C4-2B (cell line): ENCODE data around the gene TTC14.
"Not testable (repeated sequence)": the region's sequence is repeated elsewhere in the genome, so short reads cannot be mapped to it uniquely, and the experiment has no call there.

Source experiments
- ZFX ChIP-seq: fragments of 450-650 bp; IDR thresholded peaks from 2 replicates; pipeline ENCODE4 v1.6.1; 2017
- TF ChIP-seq, protein P1 (sequence below): fragments of 450-650 bp; conservative IDR thresholded peaks from 2 replicates; pipeline ENCODE4 v1.5.1; 2017; ENCODE audit warnings: mild to moderate bottlenecking

DNA sequence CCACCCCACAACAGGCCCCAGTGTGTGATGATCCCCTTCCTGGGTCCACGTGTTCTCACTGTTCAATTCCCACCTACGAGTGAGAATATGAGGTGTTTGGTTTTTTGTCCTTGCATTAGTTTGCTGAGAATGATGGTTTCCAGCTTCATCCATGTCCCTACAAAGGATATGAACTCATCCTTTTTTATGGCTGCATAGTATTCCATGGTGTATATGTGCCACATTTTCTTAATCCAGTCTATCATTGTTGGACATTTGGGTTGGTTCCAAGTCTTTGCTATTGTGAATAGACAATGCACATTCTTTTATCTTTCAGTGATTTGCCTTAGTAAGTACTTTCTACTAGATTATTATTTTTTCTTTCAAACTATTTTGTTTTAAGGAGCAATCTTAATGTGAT is 16.6 kb downstream of the TTC14 start:
- TF ChIP-seq, protein P1, sequence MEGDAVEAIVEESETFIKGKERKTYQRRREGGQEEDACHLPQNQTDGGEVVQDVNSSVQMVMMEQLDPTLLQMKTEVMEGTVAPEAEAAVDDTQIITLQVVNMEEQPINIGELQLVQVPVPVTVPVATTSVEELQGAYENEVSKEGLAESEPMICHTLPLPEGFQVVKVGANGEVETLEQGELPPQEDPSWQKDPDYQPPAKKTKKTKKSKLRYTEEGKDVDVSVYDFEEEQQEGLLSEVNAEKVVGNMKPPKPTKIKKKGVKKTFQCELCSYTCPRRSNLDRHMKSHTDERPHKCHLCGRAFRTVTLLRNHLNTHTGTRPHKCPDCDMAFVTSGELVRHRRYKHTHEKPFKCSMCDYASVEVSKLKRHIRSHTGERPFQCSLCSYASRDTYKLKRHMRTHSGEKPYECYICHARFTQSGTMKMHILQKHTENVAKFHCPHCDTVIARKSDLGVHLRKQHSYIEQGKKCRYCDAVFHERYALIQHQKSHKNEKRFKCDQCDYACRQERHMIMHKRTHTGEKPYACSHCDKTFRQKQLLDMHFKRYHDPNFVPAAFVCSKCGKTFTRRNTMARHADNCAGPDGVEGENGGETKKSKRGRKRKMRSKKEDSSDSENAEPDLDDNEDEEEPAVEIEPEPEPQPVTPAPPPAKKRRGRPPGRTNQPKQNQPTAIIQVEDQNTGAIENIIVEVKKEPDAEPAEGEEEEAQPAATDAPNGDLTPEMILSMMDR = not testable (repeated sequence)
- TF ChIP-seq ZFX = not testable (repeated sequence)
